Liver (tissue), 9 donors: ENCODE data around the gene ITGA5. TPM values are rescaled to one million over a fixed set of nuclear protein-coding genes. Genes with fewer than 3 reads are reported as not detected.

ENCODE experiments used
- DNase-seq: peaks from one replicate; pipeline ENCODE4 v3.0.0-alpha.2; 2017; ENCODE audit warnings: low spot score
- H3K27ac ChIP-seq, 2 donors: one replicate each; pipeline ENCODE4 v1.7.0; 2013; ENCODE audit warnings: inconsistent platforms in 2 of 2, low read length in 2 of 2, control low read depth in 1 of 2, low read depth in 1 of 2, mild to moderate bottlenecking in 1 of 2
- H3K27me3 ChIP-seq, 4 donors: one replicate each; pipeline versions ENCODE4 v1.6.1 to v1.7.0; 2013; ENCODE audit warnings: low read length in 3 of 4, inconsistent platforms in 1 of 4, mild to moderate bottlenecking in 1 of 4, moderate library complexity in 1 of 4; ENCODE audit not compliant: control insufficient read depth in 4 of 4, insufficient read depth in 4 of 4
- H3K36me3 ChIP-seq, 4 donors: one replicate each; pipeline versions ENCODE4 v1.6.1 to v1.7.0; 2013; ENCODE audit warnings: low read length in 3 of 4, mild to moderate bottlenecking in 3 of 4, low read depth in 1 of 4, moderate library complexity in 1 of 4; ENCODE audit not compliant: control insufficient read depth in 4 of 4, insufficient read depth in 3 of 4
- H3K4me1 ChIP-seq, 4 donors: one replicate each; pipeline versions ENCODE4 v1.6.1 to v1.7.0; 2013; ENCODE audit warnings: low read length in 3 of 4, mild to moderate bottlenecking in 3 of 4, moderate library complexity in 1 of 4; ENCODE audit not compliant: control insufficient read depth in 4 of 4, insufficient read depth in 4 of 4
- H3K4me3 ChIP-seq, 3 donors: one replicate each; pipeline versions ENCODE4 v1.6.1 to v1.7.0; 2013; ENCODE audit warnings: low read length in 3 of 3, control low read depth in 1 of 3, low read depth in 1 of 3, mild to moderate bottlenecking in 1 of 3
- H3K9ac ChIP-seq, 2 donors: one replicate each; pipeline ENCODE4 v1.7.0; 2013; ENCODE audit warnings: low read length in 2 of 2, mild to moderate bottlenecking in 2 of 2, moderate library complexity in 2 of 2, control low read depth in 1 of 2, low read depth in 1 of 2
- H3K9me3 ChIP-seq, 4 donors: one replicate each; pipeline versions ENCODE4 v1.6.1 to v1.7.0; 2013; ENCODE audit warnings: low read length in 3 of 4; ENCODE audit not compliant: control insufficient read depth in 4 of 4
- ATF3 ChIP-seq: IDR thresholded peaks from 2 replicates; pipeline ENCODE4 v1.6.1; 2016; ENCODE audit warnings: antibody characterized with exemption
- CTCF ChIP-seq: fragments of 150-350 bp; IDR thresholded peaks from 2 replicates; pipeline ENCODE4 v1.5.1; 2017; ENCODE audit warnings: improper control_type of control experiment, low read depth, low read length; ENCODE audit not compliant: missing input control
- EGR1 ChIP-seq, 2 donors: IDR thresholded peaks; 2 replicates each; pipeline ENCODE4 v1.6.1; 2016 to 2018; ENCODE audit warnings: antibody characterized with exemption in 2 of 2, low read depth in 2 of 2
- FOXA1 ChIP-seq: IDR thresholded peaks from 2 replicates; pipeline ENCODE4 v1.6.1; 2016; ENCODE audit warnings: antibody characterized with exemption
- FOXA2 ChIP-seq: IDR thresholded peaks from 2 replicates; pipeline ENCODE4 v1.6.1; 2016; ENCODE audit warnings: antibody characterized with exemption
- GABPA ChIP-seq, 2 donors: IDR thresholded peaks in 1 of 2; conservative IDR thresholded peaks in 1 of 2; 2 replicates each; pipeline ENCODE4 v1.6.1; 2016; ENCODE audit warnings: antibody characterized with exemption in 2 of 2, mild to moderate bottlenecking in 1 of 2, moderate library complexity in 1 of 2
- HNF4A ChIP-seq, 2 donors: conservative IDR thresholded peaks; 2 replicates each; pipeline ENCODE4 v1.6.1; 2016; ENCODE audit warnings: antibody characterized with exemption in 2 of 2, mild to moderate bottlenecking in 2 of 2
- HNF4G ChIP-seq: IDR thresholded peaks from 2 replicates; pipeline ENCODE4 v1.6.1; 2016; ENCODE audit warnings: antibody characterized with exemption
- JUND ChIP-seq, 2 donors: IDR thresholded peaks; 2 replicates each; pipeline ENCODE4 v1.6.1; 2016; ENCODE audit warnings: antibody characterized with exemption in 2 of 2
- NR2F2 ChIP-seq: IDR thresholded peaks from 2 replicates; pipeline ENCODE4 v1.6.1; 2016; ENCODE audit warnings: antibody characterized with exemption
- RAD21 ChIP-seq, 2 donors: IDR thresholded peaks; 2 replicates each; pipeline ENCODE4 v1.6.1; 2016; ENCODE audit warnings: antibody characterized with exemption in 2 of 2, mild to moderate bottlenecking in 2 of 2
- RXRA ChIP-seq, 2 donors: IDR thresholded peaks; 2 replicates each; pipeline ENCODE4 v1.6.1; 2017 to 2018; ENCODE audit warnings: antibody characterized with exemption in 2 of 2, mild to moderate bottlenecking in 1 of 2
- SP1 ChIP-seq: IDR thresholded peaks from 2 replicates; pipeline ENCODE4 v1.6.1; 2018; ENCODE audit warnings: antibody characterized with exemption, mild to moderate bottlenecking
- TAF1 ChIP-seq: conservative IDR thresholded peaks from 2 replicates; pipeline ENCODE4 v1.6.1; 2016; ENCODE audit warnings: antibody characterized with exemption, mild to moderate bottlenecking
- YY1 ChIP-seq: IDR thresholded peaks from 2 replicates; pipeline ENCODE4 v1.6.1; 2016; ENCODE audit warnings: antibody characterized with exemption, mild to moderate bottlenecking
- ZBTB33 ChIP-seq: IDR thresholded peaks from 2 replicates; pipeline ENCODE4 v1.6.1; 2016; ENCODE audit warnings: antibody characterized with exemption
- WGBS: extraction: QIAGEN DNeasy Blood & Tissue Kit; methylation state at CpG from one replicate; pipeline ENCODE4 v1.1.7; 2013; 5-methylcytosine and 5-hydroxymethylcytosine counted together
- polyA plus RNA-seq, 2 donors: library from polyadenylated mRNA; stranded (reverse) in 1 of 2; unstranded in 1 of 2; fragments of 200-250 nt in 1 of 2; fragments of >200 nt in 1 of 2; fragmentation: Nextera tagmentation in 1 of 2; extraction: Ambion mirVana in 1 of 2; gene quantifications; one replicate each; pipeline versions ENCODE4 v1.2.1 to v1.2.3, GENCODE V29; 2013 to 2015
- total RNA-seq, 2 donors: library from RNA; depleted of rRNA; stranded (reverse); fragments of >200 nt; gene quantifications; one replicate each; pipeline ENCODE4 v1.2.3, GENCODE V29; 2014
- TF ChIP-seq, protein P1 (sequence below): IDR thresholded peaks from 2 replicates; pipeline ENCODE4 v1.6.1; 2016; ENCODE audit warnings: antibody characterized with exemption
- TF ChIP-seq, protein P2 (sequence below): IDR thresholded peaks from 2 replicates; pipeline ENCODE4 v1.6.1; 2016; ENCODE audit warnings: antibody characterized with exemption, mild to moderate bottlenecking
- donor health status: healthy.
- donor health status: healthy.
- donor health status: healthy.
- donor health status: healthy.
- donor health status: healthy.

ITGA5 gene
- total and polyA plus RNA-seq, 4 donors = 26.6 to 60.7 (median 39.6) TPM

- Histone ChIP-seq H3K9me3 (no peaks in the 10 kb centered on the region), H3K36me3 (no peaks in the 10 kb centered on the region), H3K4me1 (peaks cover 18 to 53% (median 46%) of the 10 kb centered on the region in 4 donors), H3K27ac (peak overlapping the region; percentile 82 to 85), H3K27me3 (no peaks in the 10 kb centered on the region), H3K4me3 (peak overlapping the region; percentile 80 to 93 (median 91)), H3K9ac (peak overlapping the region; percentile 61 to 88)
- 6% methylated on average over 25 of the region's 25 CpGs for WGBS
- TF ChIP-seq EGR1 (IDR thresholded peaks at IDR 0.05; ENCODE audit: low read depth in 2 of 2) (no peak), RXRA (IDR thresholded peaks at IDR 0.05) (no peak), HNF4A (conservative IDR thresholded peaks at IDR 0.05) (no peak), FOXA1 (no peak), RAD21 (IDR thresholded peaks at IDR 0.05) (no peak), HNF4G (no peak), JUND (IDR thresholded peaks at IDR 0.05) (no peak), GABPA (IDR thresholded peaks at IDR 0.05 in 1 of 2, conservative IDR thresholded peaks at IDR 0.05 in 1 of 2) (no peak), TAF1 (no peak), SP1 (no peak), YY1 (no peak), ZBTB33 (no peak), CTCF (no peak), ATF3 (no peak), NR2F2 (no peak), FOXA2 (no peak)
- TF ChIP-seq, protein P1, sequence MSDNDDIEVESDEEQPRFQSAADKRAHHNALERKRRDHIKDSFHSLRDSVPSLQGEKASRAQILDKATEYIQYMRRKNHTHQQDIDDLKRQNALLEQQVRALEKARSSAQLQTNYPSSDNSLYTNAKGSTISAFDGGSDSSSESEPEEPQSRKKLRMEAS = no peak
- TF ChIP-seq, protein P2, sequence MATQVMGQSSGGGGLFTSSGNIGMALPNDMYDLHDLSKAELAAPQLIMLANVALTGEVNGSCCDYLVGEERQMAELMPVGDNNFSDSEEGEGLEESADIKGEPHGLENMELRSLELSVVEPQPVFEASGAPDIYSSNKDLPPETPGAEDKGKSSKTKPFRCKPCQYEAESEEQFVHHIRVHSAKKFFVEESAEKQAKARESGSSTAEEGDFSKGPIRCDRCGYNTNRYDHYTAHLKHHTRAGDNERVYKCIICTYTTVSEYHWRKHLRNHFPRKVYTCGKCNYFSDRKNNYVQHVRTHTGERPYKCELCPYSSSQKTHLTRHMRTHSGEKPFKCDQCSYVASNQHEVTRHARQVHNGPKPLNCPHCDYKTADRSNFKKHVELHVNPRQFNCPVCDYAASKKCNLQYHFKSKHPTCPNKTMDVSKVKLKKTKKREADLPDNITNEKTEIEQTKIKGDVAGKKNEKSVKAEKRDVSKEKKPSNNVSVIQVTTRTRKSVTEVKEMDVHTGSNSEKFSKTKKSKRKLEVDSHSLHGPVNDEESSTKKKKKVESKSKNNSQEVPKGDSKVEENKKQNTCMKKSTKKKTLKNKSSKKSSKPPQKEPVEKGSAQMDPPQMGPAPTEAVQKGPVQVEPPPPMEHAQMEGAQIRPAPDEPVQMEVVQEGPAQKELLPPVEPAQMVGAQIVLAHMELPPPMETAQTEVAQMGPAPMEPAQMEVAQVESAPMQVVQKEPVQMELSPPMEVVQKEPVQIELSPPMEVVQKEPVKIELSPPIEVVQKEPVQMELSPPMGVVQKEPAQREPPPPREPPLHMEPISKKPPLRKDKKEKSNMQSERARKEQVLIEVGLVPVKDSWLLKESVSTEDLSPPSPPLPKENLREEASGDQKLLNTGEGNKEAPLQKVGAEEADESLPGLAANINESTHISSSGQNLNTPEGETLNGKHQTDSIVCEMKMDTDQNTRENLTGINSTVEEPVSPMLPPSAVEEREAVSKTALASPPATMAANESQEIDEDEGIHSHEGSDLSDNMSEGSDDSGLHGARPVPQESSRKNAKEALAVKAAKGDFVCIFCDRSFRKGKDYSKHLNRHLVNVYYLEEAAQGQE = no peak
- DNase-seq = no peak
These were observed 1.2 kb downstream of the ITGA5 start for GRCh38 chr12:54417712-54418440.
